Heart left ventricle (tissue), 13 donors: ENCODE data around the gene TAAR8.

Source experiments
- CTCF ChIP-seq, 12 donors: fragments of 200-600 bp; sonication (generic) in 4 of 12; IDR thresholded peaks; one replicate each; pipeline versions ENCODE4 v1.5.0 to v1.8.0; 2018 to 2022; ENCODE audit warnings: antibody characterized with exemption in 12 of 12, mild to moderate bottlenecking in 5 of 12
- POLR2A ChIP-seq, 2 donors: fragments of 450-650 bp; IDR thresholded peaks; one replicate each; pipeline ENCODE4 v1.6.1; 2017; ENCODE audit warnings: antibody characterized with exemption in 2 of 2, mild to moderate bottlenecking in 2 of 2, moderate library complexity in 2 of 2
- donor health status: ischemic (EF 13 %, LVEDD 7.1; RV severe dilation, severe dysfunction).
- donor health status: DM: no; HTN: yes; CAD: no.
- donor health status: DM: no; HTN: no; CAD: no.
- donor health status: ischemic (EF 25% LVEDD 6.9; RV normal size, moderate dysfunction).
- donor health status: ischemic (EF 25% LVEDD 5.7; RV mildly dilated, moderate dysfunction).
- donor health status: ischemic (EF 35%, LVEDD 5.7; RV mildly dilated, moderate dysfunction).
- donor health status: nonischemic (EF 11% LVEDD 7.7; RV severe dilation, severe dysfunction).
- donor health status: DM: yes; HTN: yes; CAD: no.
- donor health status: PGD.
- donor health status: ischemic (EF 29% LVEDD 5.4; RV normal size, mild dysfunction).
- donor health status: nonischemic (EF 23%, LVEDD 6.1; RV moderate dilation, normal function).

DNA sequence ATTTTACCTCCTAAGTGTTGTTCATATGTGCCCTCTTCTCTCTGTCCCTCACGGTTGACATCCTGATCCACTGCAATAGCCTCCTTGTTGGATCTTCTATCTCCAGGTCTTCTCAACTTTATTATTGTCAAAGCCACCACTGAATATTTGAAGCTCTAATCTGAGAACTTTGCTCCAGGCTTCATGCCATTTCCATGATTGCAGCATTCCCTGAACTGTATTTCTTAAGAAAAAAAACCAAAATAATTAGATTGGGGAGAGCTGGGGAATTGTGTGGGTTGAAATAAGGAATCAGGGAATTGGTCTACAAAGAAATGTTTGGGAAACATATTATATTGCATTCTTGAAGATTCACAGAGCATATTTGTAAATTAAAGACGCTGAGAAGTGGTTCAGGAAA, 37.1 kb upstream of the TAAR8 start:
- TF ChIP-seq CTCF (IDR thresholded peaks at IDR 0.05) = no peak
- no peak for TF ChIP-seq POLR2A (IDR thresholded peaks at IDR 0.05)
